GM12878 (cell line): Measurements from ENCODE around the gene ANKRD24. TPM values are rescaled to one million over a fixed set of nuclear protein-coding genes. Genes with fewer than 3 reads are reported as not detected.

Experiments
- ATF3 ChIP-seq: IDR thresholded peaks from 2 replicates; pipeline ENCODE4 v1.6.1; 2011; ENCODE audit warnings: low read depth, mild to moderate bottlenecking, low read length, moderate library complexity, borderline replicate concordance; ENCODE audit errors: extremely low read depth
- BCL11A ChIP-seq: IDR thresholded peaks from 2 replicates; pipeline ENCODE4 v1.6.1; 2011; ENCODE audit warnings: low read depth, low read length
- CBX5 ChIP-seq: sonication (generic); IDR thresholded peaks from 2 replicates; pipeline ENCODE4 v1.6.1; 2016; ENCODE audit warnings: low read depth, moderate library complexity, mild to moderate bottlenecking, inconsistent platforms
- CEBPZ ChIP-seq: fragments of 150-350 bp; IDR thresholded peaks from 2 replicates; pipeline ENCODE4 v1.6.1; 2016; ENCODE audit warnings: low read depth, low read length
- E2F4 ChIP-seq: IDR thresholded peaks from 2 replicates; pipeline ENCODE4 v1.6.1; 2012; ENCODE audit warnings: low read depth, low read length, improper control_type of control experiment
- E2F8 ChIP-seq: fragments of 450-650 bp; IDR thresholded peaks from 2 replicates; pipeline ENCODE4 v1.6.1; 2018; ENCODE audit warnings: mild to moderate bottlenecking, low read depth, moderate library complexity; ENCODE audit not compliant: partially characterized antibody
- ETV6 ChIP-seq, 2 experiments: fragments of 450-650 bp in 1 of 2; IDR thresholded peaks in 1 of 2; conservative IDR thresholded peaks in 1 of 2; 2 replicates each; pipeline ENCODE4 v1.6.1; 2014; ENCODE audit warnings: antibody characterized with exemption in 1 of 2, borderline replicate concordance in 1 of 2, low read depth in 1 of 2, mild to moderate bottlenecking in 1 of 2, moderate library complexity in 1 of 2
- IKZF2 ChIP-seq, 2 experiments: fragments of 450-650 bp; IDR thresholded peaks; 2 replicates each; pipeline ENCODE4 v1.6.1; 2017; ENCODE audit warnings: mild to moderate bottlenecking in 2 of 2, moderate library complexity in 2 of 2
- IRF4 ChIP-seq: IDR thresholded peaks from 2 replicates; pipeline ENCODE4 v1.6.1; 2011; ENCODE audit warnings: low read depth, low read length
- JUNB ChIP-seq: IDR thresholded peaks from 2 replicates; pipeline ENCODE4 v1.6.1; 2016; ENCODE audit warnings: antibody characterized with exemption, mild to moderate bottlenecking
- KAT2A ChIP-seq: conservative IDR thresholded peaks from 2 replicates; pipeline ENCODE4 v1.6.1; 2011; ENCODE audit warnings: low read depth, low read length; ENCODE audit not compliant: control insufficient read depth
- PRDM15 ChIP-seq: fragments of 450-650 bp; formaldehyde crosslinking; IDR thresholded peaks from 2 replicates; pipeline ENCODE4 v1.4.0; 2020; ENCODE audit warnings: mild to moderate bottlenecking, moderate library complexity
- STAT1 ChIP-seq: fragments of 450-650 bp; conservative IDR thresholded peaks from 2 replicates; pipeline ENCODE4 v1.6.1; 2014; ENCODE audit warnings: antibody characterized with exemption, mild to moderate bottlenecking
- STAT3 ChIP-seq: IDR thresholded peaks from 2 replicates; pipeline ENCODE4 v1.6.1; 2011; ENCODE audit warnings: low read depth, low read length, improper control_type of control experiment
- SUZ12 ChIP-seq: fragments of 200-600 bp; sonication (generic); IDR thresholded peaks from one replicate; pipeline ENCODE4 v1.6.1; 2018; ENCODE audit warnings: antibody characterized with exemption, mild to moderate bottlenecking; ENCODE audit not compliant: unreplicated experiment
- TCF7 ChIP-seq: IDR thresholded peaks from 2 replicates; pipeline ENCODE4 v1.6.1; 2014; ENCODE audit warnings: antibody characterized with exemption, borderline replicate concordance
- ZNF274 ChIP-seq: IDR thresholded peaks from one replicate; pipeline ENCODE4 v1.8.0; 2011; ENCODE audit not compliant: insufficient read length, insufficient read depth
- ZZZ3 ChIP-seq: IDR thresholded peaks from 2 replicates; pipeline ENCODE4 v1.6.1; 2011; ENCODE audit warnings: low read depth; ENCODE audit not compliant: control insufficient read depth, insufficient read length
- polyA plus RNA-seq, 11 experiments: library from polyadenylated mRNA; depleted of rRNA in 4 of 11; unstranded in 6 of 11; stranded (reverse) in 5 of 11; fragments of >200 nt; fragmentation: Nextera tagmentation in 4 of 11; fragmentation: Illumina TruSeq in 1 of 11; extraction: Ambion mirVana in 4 of 11; extraction: Trizol in 1 of 11; gene quantifications; 1 replicate in 1 of 11; 2 replicates in 10 of 11; pipeline versions ENCODE4 v1.2.1 to v1.2.3, GENCODE V29; 2011 to 2016; ENCODE audit warnings: inconsistent platforms in 2 of 11, missing spikeins in 2 of 11, low read depth in 1 of 11
- total RNA-seq, 4 experiments: library from RNA; depleted of rRNA in 3 of 4; stranded (reverse); fragments of >200 nt in 3 of 4; fragmentation: Illumina TruSeq in 1 of 4; extraction: Trizol in 1 of 4; gene quantifications; 2 replicates each; pipeline versions ENCODE4 v1.2.1 to v1.2.3, GENCODE V29; 2013 to 2021

Gene ANKRD24
- total and polyA plus RNA-seq, 10 of the 15 experiments (the other 5 are each of a cell fraction or from before 2014, with no cell fraction given): 0.02 to 0.59 (median 0.35) TPM; not detected in 1

- TF ChIP-seq PRDM15 (CRISPR knock-in tag) (no peak), JUNB (no peak), E2F4 (peak; percentile 17; the same call in 1 of the 2 replicates), ZZZ3 (no peak), KAT2A (no peak), IRF4 (no peak), ATF3 (no peak), SUZ12 (no peak), ZNF274 (no peak), CEBPZ (no peak), CBX5 (no peak), STAT3 (no peak), STAT1 (peak; percentile 87; the same call in 1 of the 2 replicates), E2F8 (peak; percentile 80), BCL11A (no peak), IKZF2 (IDR thresholded peaks at IDR 0.05) (peak in 1 of 2 experiments; percentile 35; a peak in 2 of 4 replicates), ETV6 (conservative IDR thresholded peaks at IDR 0.05 in 1 of 2, IDR thresholded peaks at IDR 0.05 in 1 of 2; ENCODE audit: borderline replicate concordance in 1 of 2, low read depth in 1 of 2) (peak in 1 of 2 experiments; percentile 72; a peak in 1 of 4 replicates), TCF7 (no peak)
These were observed at the start of gene ANKRD24, which contains the start of gene SIRT6 (continued) for GRCh38 chr19:4182084-4182810.
